GM12875 (cell line): ENCODE results near the gene EFCAB12.

Experiments
- H3K4me3 ChIP-seq: one replicate; pipeline ENCODE4 v1.5.1; 2011; ENCODE audit warnings: low read depth, low read length, control low read depth
- CTCF ChIP-seq: IDR thresholded peaks from 2 replicates; pipeline ENCODE4 v1.5.1; 2011; ENCODE audit warnings: low read depth, mild to moderate bottlenecking, control low read depth, inconsistent platforms, low read length, moderate library complexity, borderline replicate concordance; ENCODE audit not compliant: insufficient read depth

Gene EFCAB12

GRCh38 chr3:129421236-129421883 lies 7.1 kb downstream of the EFCAB12 start:
- no peak for TF ChIP-seq CTCF
- no peak overlapping the region for H3K4me3 ChIP-seq

GRCh38 chr3:129419476-129419875 lies 9.0 kb downstream of the EFCAB12 start:
- H3K4me3 ChIP-seq = no peak overlapping the region
- TF ChIP-seq CTCF = no peak

DNA sequence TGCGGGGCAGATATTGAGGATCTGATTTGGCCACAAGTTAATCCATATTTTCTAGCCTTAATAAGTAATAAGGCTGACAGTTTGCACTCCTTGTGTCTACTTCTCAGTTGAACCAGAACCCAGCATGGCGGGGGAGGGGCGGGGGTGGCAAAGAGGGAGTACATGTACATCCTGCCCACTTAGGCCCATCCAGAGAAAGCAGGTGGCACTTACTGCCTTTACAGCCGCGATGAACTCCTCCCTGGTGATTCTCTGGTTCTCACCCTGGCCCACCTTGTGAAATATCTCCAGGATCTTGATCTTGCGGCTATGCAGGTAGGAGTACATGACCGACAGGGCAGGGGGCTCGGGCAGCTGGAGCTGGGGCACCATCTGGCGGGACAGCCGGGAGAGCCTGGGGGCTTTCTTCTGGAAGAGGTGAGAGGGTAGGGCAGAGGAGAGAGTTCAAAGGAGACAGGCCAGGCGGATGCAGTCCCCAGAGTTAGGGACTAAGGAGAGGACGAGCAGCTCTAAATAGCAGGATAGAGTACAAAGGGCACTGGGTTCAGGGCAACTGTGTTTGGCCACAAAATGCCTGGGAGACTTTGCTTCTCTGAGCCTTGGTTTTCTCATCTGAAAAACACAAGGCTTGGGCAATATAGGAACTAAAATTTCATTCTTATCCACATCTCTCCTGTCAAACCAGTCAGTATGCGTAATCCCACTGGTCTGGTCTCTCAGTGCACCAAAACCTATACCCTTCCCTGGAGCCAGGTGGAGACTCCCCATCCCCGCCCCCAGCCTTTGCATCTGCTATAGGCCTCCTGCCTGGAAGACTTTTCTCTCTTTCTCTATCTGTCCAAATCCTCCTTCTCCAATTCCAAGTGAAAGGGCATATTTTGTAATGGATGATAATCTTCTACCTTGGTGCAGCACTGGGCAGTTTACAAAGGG lies 10.1 kb downstream of the EFCAB12 start:
- H3K4me3 ChIP-seq = no peak overlapping the region
- TF ChIP-seq CTCF = no peak

GRCh38 chr3:129417326-129417725 lies 11.1 kb downstream of the EFCAB12 start:
- H3K4me3 ChIP-seq = no peak overlapping the region
- no peak for TF ChIP-seq CTCF

DNA sequence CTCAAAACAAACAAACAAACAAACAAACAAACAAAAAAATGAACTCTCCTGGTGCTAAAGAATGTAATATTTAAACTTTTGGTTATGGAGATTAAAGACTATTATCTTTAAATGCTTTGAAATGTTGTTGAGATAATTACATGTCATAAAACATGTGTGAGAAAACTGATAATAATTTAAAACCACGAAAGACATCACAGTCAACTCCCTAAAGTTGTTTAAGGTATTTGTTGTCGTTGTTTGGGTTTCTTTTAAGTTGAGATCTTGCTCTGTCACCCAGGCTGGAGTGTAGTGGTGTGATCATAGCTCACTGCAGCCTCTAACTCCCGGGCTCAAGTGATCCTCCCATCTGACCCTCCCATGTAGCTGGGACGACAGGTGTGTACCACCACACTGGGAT lies 12.0 kb downstream of the EFCAB12 start:
- no peak for TF ChIP-seq CTCF
- H3K4me3 ChIP-seq = no peak overlapping the region

DNA sequence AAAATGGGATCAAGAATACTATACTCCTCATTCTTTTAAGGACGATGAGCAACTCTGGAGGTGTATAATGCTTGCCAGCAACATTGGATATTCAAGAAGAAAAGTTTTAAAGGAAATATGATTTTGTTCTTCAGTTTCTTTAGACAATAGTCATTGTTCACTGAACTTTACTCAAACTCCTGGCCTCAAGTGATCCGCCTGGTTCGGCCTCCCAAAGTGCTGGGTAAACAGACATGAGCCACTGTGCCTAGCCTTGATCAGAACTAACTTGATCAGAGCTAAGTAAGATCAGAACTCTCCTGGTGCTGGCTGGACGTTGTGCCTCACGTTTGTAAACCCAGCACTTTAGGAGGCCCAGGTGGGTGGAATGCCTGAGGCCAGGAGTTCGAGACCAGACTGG lies 12.6 kb downstream of the EFCAB12 start:
- H3K4me3 ChIP-seq = no peak overlapping the region
- TF ChIP-seq CTCF = no peak
